Neural cell (in vitro differentiated cells): ENCODE measurements around the gene FTMT. TPM values are rescaled to one million over a fixed set of nuclear protein-coding genes. Genes with fewer than 3 reads are reported as not detected.

Experiments
- H2AFZ ChIP-seq: fragments of 200-600, 300-800 bp; sonication (generic), shearing (Covaris generic); 2 replicates; pipeline ENCODE4 v1.6.0; 2014; ENCODE audit warnings: low read depth, mild to moderate bottlenecking, antibody characterized with exemption, low read length, moderate library complexity
- H3F3A ChIP-seq: fragments of 200-600 bp; shearing (Covaris generic); 2 replicates; pipeline ENCODE4 v1.6.1; 2016; ENCODE audit warnings: mild to moderate bottlenecking, moderate library complexity, mixed read lengths, antibody characterized with exemption, low read length; ENCODE audit not compliant: insufficient read depth, poor library complexity, severe bottlenecking
- H3K27ac ChIP-seq: fragments of 200-600, 300-800 bp; sonication (generic), shearing (Covaris generic); 2 replicates; pipeline ENCODE4 v1.5.1; 2014; ENCODE audit warnings: mild to moderate bottlenecking, low read length, moderate library complexity
- H3K27me3 ChIP-seq: fragments of 300-800, 200-600 bp; sonication (generic), shearing (Covaris generic); 2 replicates; pipeline ENCODE4 v1.6.0; 2014; ENCODE audit warnings: mild to moderate bottlenecking, low read depth, low read length, moderate library complexity; ENCODE audit not compliant: insufficient read depth
- H3K36me3 ChIP-seq: fragments of 300-800, 200-600 bp; sonication (generic), shearing (Covaris generic); 2 replicates; pipeline ENCODE4 v1.5.1; 2014; ENCODE audit warnings: mild to moderate bottlenecking, antibody characterized with exemption, low read length, moderate library complexity; ENCODE audit not compliant: insufficient read depth
- H3K4me2 ChIP-seq: fragments of 300-800, 200-600 bp; sonication (generic), shearing (Covaris generic); 2 replicates; pipeline ENCODE4 v1.6.0; 2014; ENCODE audit warnings: mild to moderate bottlenecking, low read length
- H3K4me3 ChIP-seq: fragments of 300-800, 200-600 bp; sonication (generic), shearing (Covaris generic); 2 replicates; pipeline ENCODE4 v1.5.1; 2014; ENCODE audit warnings: mild to moderate bottlenecking, low read length, moderate library complexity
- H3K79me2 ChIP-seq: fragments of 200-600 bp; shearing (Covaris generic); replicated peaks from 2 replicates; pipeline ENCODE4 v1.6.0; 2014; ENCODE audit warnings: mild to moderate bottlenecking, low read length, moderate library complexity; ENCODE audit not compliant: insufficient read depth
- H3K9ac ChIP-seq: fragments of 300-800, 200-600 bp; sonication (generic), shearing (Covaris generic); 2 replicates; pipeline ENCODE4 v1.6.1; 2016; ENCODE audit warnings: mild to moderate bottlenecking, low read length, mixed read lengths
- H3K9me2 ChIP-seq: fragments of 200-600 bp; shearing (Covaris generic); 2 replicates; pipeline ENCODE4 v1.6.1; 2016; ENCODE audit warnings: mild to moderate bottlenecking, low read length, mixed read lengths; ENCODE audit not compliant: insufficient read depth
- H3K9me3 ChIP-seq: fragments of 200-600, 300-800 bp; sonication (generic), shearing (Covaris generic); 2 replicates; pipeline ENCODE4 v1.6.1; 2016; ENCODE audit warnings: mild to moderate bottlenecking, mixed run types, low read length, moderate library complexity, mixed read lengths
- H4K20me1 ChIP-seq: fragments of 200-600 bp; shearing (Covaris generic); 2 replicates; pipeline ENCODE4 v1.6.1; 2016; ENCODE audit warnings: mild to moderate bottlenecking, mixed run types; ENCODE audit not compliant: insufficient read depth
- CTCF ChIP-seq: fragments of 450-650 bp; IDR thresholded peaks from 2 replicates; pipeline ENCODE4 v1.5.1; 2014; ENCODE audit warnings: antibody characterized with exemption, mild to moderate bottlenecking, moderate library complexity; ENCODE audit not compliant: poor library complexity, severe bottlenecking
- EP300 ChIP-seq: fragments of 450-650 bp; conservative IDR thresholded peaks from 2 replicates; pipeline ENCODE4 v1.6.1; 2014; ENCODE audit warnings: antibody characterized with exemption, mild to moderate bottlenecking, moderate library complexity; ENCODE audit not compliant: poor library complexity, severe bottlenecking
- EZH2 ChIP-seq: fragments of 200-600, 300-800 bp; shearing (Covaris generic), sonication (generic); IDR thresholded peaks from 2 replicates; pipeline ENCODE4 v1.6.1; 2014; ENCODE audit warnings: antibody characterized with exemption, low read length, borderline replicate concordance, mild to moderate bottlenecking; ENCODE audit not compliant: insufficient read depth, poor library complexity, severe bottlenecking
- MXI1 ChIP-seq: fragments of 450-650 bp; conservative IDR thresholded peaks from 2 replicates; pipeline ENCODE4 v1.6.1; 2014; ENCODE audit warnings: antibody characterized with exemption, mild to moderate bottlenecking; ENCODE audit not compliant: poor library complexity, severe bottlenecking
- POLR2AphosphoS5 ChIP-seq: IDR thresholded peaks from 2 replicates; pipeline ENCODE4 v1.6.1; 2012
- RAD21 ChIP-seq: fragments of 450-650 bp; conservative IDR thresholded peaks from 2 replicates; pipeline ENCODE4 v1.6.1; 2014; ENCODE audit warnings: antibody characterized with exemption, mild to moderate bottlenecking, moderate library complexity
- REST ChIP-seq: IDR thresholded peaks from 2 replicates; pipeline ENCODE4 v1.6.1; 2012; ENCODE audit warnings: borderline replicate concordance
- SMC3 ChIP-seq: fragments of 450-650 bp; conservative IDR thresholded peaks from 2 replicates; pipeline ENCODE4 v1.6.1; 2014; ENCODE audit warnings: antibody characterized with exemption, mild to moderate bottlenecking, moderate library complexity; ENCODE audit not compliant: poor library complexity
- TAF1 ChIP-seq: IDR thresholded peaks from 2 replicates; pipeline ENCODE4 v1.6.1; 2012; ENCODE audit warnings: low read depth
- polyA plus RNA-seq: library from polyadenylated mRNA; depleted of rRNA; stranded (reverse); fragments of >200 nt; gene quantifications from 2 replicates; pipeline ENCODE4 v1.2.3, GENCODE V29; 2014

The FTMT gene
- polyA plus RNA-seq, 1 donor from 2014 or later: not detected

DNA sequence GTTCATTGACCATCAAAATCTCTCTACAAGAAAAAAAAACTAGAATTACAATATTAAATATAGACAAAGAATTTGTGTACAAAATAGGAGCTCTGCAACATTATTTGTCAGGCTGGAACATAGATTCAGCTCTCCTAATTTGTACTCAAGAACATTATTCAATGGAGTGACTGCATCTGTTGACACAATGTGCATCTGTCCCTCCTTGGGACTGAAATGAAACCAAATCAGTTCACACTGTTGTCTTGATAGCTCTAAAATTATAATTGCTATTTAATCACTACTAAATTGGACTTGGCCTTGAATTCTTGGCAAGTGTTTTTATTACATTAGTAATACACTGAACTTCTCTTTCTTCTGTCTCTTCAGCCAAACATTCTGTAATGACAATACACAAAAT lies 47.7 kb downstream of the FTMT start:
- Histone ChIP-seq H3K27me3 (no peaks in the 10 kb centered on the region), H3K79me2 (no peaks in the 10 kb centered on the region), H3F3A (no peaks in the 10 kb centered on the region), H2AFZ (no peak overlapping the region), H3K4me3 (no peak overlapping the region), H3K9me2 (no peaks in the 10 kb centered on the region), H3K9me3 (no peaks in the 10 kb centered on the region), H4K20me1 (no peaks in the 10 kb centered on the region), H3K9ac (no peak overlapping the region), H3K36me3 (no peaks in the 10 kb centered on the region), H3K4me2 (no peak overlapping the region), H3K27ac (no peak overlapping the region)
- TF ChIP-seq POLR2AphosphoS5 (no peak), MXI1 (no peak), RAD21 (no peak), REST (no peak), TAF1 (no peak), EP300 (no peak), SMC3 (no peak), CTCF (no peak), EZH2 (no peak)

Other genes starting within 250 kb of the FTMT start
- 2.9 and 6.1 TPM in 2 replicates for gene SRFBP1, start 110.1 kb downstream of the FTMT start, polyA plus RNA-seq
- gene LOX, start 226.4 kb downstream of the FTMT start, polyA plus RNA-seq: 0.06 and 0.52 TPM in 2 replicates